ENCODE data around the gene IFNL3. TPM values are rescaled to one million over a fixed set of nuclear protein-coding genes. Genes with fewer than 3 reads are reported as not detected.

IFNL3 gene
- total RNA-seq, 1 donor from 2014 or later: not detected

GRCh38 chr19:39203372-39204341 is 41.1 kb downstream of the IFNL3 start, which contains the start of gene SYCN:
SYCN (minus strand) TSS chr19:39204263; CDS start chr19:39204254, 9 bp downstream.
- Mint-ChIP-seq H3K9me3 (ENCODE audit: unreplicated experiment) (no peaks in the 10 kb centered on the region), H3K36me3 (ENCODE audit: low read depth, unreplicated experiment) (no peaks in the 10 kb centered on the region), H3K4me1 (ENCODE audit: unreplicated experiment) (peaks cover 3% of the 10 kb centered on the region), H3K27me3 (ENCODE audit: unreplicated experiment) (peaks cover 19% of the 10 kb centered on the region), H3K27ac (ENCODE audit: unreplicated experiment) (no peak within 1 kb of the TSS), H3K4me3 (ENCODE audit: unreplicated experiment) (no peak within 1 kb of the TSS)
- no peak for DNase-seq (ENCODE audit: low spot score)
- TF ChIP-seq CTCF (IDR thresholded peaks at IDR 0.05; ENCODE audit: unreplicated experiment): no peak

GRCh38 chr19:39202998-39203355 is 41.8 kb downstream of the IFNL3 start:
- Mint-ChIP-seq H3K27me3 (ENCODE audit: unreplicated experiment) (peaks cover 19% of the 10 kb centered on the region), H3K36me3 (ENCODE audit: low read depth, unreplicated experiment) (no peaks in the 10 kb centered on the region), H3K4me3 (ENCODE audit: unreplicated experiment) (no peak overlapping the region), H3K9me3 (ENCODE audit: unreplicated experiment) (no peaks in the 10 kb centered on the region), H3K27ac (ENCODE audit: unreplicated experiment) (no peak overlapping the region), H3K4me1 (ENCODE audit: unreplicated experiment) (peaks cover 3% of the 10 kb centered on the region)
- TF ChIP-seq CTCF (IDR thresholded peaks at IDR 0.05; ENCODE audit: unreplicated experiment): no peak
- no peak for DNase-seq (ENCODE audit: low spot score)

GRCh38 chr19:39200803-39201115 is 44.0 kb downstream of the IFNL3 start:
- H3K27ac Mint-ChIP-seq (ENCODE audit: unreplicated experiment): no peak overlapping the region
- H3K4me3 Mint-ChIP-seq (ENCODE audit: unreplicated experiment): no peak overlapping the region
- no peak for TF ChIP-seq CTCF (IDR thresholded peaks at IDR 0.05; ENCODE audit: unreplicated experiment)
- peaks cover 6% of the 10 kb centered on the region for H3K36me3 Mint-ChIP-seq (ENCODE audit: low read depth, unreplicated experiment)
- H3K4me1 Mint-ChIP-seq (ENCODE audit: unreplicated experiment): peaks cover 7% of the 10 kb centered on the region
- peaks cover 30% of the 10 kb centered on the region for H3K27me3 Mint-ChIP-seq (ENCODE audit: unreplicated experiment)
- no peaks in the 10 kb centered on the region for H3K9me3 Mint-ChIP-seq (ENCODE audit: unreplicated experiment)
- no peak for DNase-seq (ENCODE audit: low spot score)

GRCh38 chr19:39200066-39200802 is 44.6 kb downstream of the IFNL3 start:
- Mint-ChIP-seq H3K4me3 (ENCODE audit: unreplicated experiment) (no peak overlapping the region), H3K27ac (ENCODE audit: unreplicated experiment) (no peak overlapping the region), H3K9me3 (ENCODE audit: unreplicated experiment) (no peaks in the 10 kb centered on the region), H3K36me3 (ENCODE audit: low read depth, unreplicated experiment) (peaks cover 6% of the 10 kb centered on the region), H3K4me1 (ENCODE audit: unreplicated experiment) (peaks cover 7% of the 10 kb centered on the region), H3K27me3 (ENCODE audit: unreplicated experiment) (peaks cover 30% of the 10 kb centered on the region)
- DNase-seq (ENCODE audit: low spot score): no peak
- no peak for TF ChIP-seq CTCF (IDR thresholded peaks at IDR 0.05; ENCODE audit: unreplicated experiment)

GRCh38 chr19:39199025-39199424 is 45.8 kb downstream of the IFNL3 start:
- H3K27me3 Mint-ChIP-seq (ENCODE audit: unreplicated experiment): peaks cover 30% of the 10 kb centered on the region
- H3K9me3 Mint-ChIP-seq (ENCODE audit: unreplicated experiment): no peaks in the 10 kb centered on the region
- peaks cover 6% of the 10 kb centered on the region for H3K36me3 Mint-ChIP-seq (ENCODE audit: low read depth, unreplicated experiment)
- no peak overlapping the region for H3K27ac Mint-ChIP-seq (ENCODE audit: unreplicated experiment)
- DNase-seq (ENCODE audit: low spot score): no peak
- TF ChIP-seq CTCF (IDR thresholded peaks at IDR 0.05; ENCODE audit: unreplicated experiment): no peak
- peaks cover 4% of the 10 kb centered on the region for H3K4me1 Mint-ChIP-seq (ENCODE audit: unreplicated experiment)
- H3K4me3 Mint-ChIP-seq (ENCODE audit: unreplicated experiment): no peak overlapping the region
